ENCODE measurements around the gene HOXA5.

HOXA5 gene

DNA sequence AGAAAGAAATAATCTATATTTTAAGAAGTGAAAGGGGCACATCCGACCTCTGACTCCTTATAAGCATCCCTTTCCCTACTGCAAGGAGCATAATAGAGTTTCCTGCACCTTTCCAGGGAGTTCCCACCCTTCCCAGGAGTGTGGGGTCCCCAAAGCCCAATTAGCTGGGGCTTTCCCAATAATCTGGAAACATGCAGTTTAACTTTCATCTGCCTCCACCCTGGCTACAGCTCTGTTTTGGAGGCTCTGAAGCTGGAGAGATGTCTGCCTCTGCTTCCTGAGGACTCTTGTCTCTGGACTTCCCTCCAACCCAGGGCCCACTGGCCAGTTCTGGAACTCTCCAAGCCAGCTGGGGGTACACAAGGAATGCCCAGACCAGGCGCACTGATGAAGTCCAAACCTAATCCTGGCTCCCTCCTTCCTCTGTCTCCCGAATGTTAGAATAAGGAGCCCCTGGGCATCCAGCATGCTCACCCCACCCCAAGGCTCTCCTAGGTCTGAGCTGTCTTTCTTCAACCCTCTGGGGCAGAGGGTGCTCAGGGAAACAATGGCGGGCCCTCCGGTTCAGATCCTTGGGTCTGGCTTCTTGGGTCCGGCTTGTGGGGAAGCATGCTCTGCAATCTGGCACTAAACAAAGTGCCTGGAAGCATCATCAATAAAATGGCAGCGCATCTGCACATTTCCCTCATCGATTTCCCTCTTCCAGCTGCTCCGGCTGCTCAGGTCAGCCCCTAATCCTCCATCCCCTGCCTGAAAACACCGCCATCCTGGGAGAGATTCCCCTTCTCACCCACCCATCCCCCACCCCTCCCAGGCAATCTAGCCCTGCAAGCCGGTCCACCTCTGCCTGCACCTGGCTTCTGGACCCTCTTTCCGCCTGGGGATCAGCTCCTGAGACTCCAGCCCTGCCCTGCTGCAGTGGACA, 26.3 kb downstream of the HOXA5 start:
- no peak for DNase-seq (ENCODE audit: low read depth)

DNA sequence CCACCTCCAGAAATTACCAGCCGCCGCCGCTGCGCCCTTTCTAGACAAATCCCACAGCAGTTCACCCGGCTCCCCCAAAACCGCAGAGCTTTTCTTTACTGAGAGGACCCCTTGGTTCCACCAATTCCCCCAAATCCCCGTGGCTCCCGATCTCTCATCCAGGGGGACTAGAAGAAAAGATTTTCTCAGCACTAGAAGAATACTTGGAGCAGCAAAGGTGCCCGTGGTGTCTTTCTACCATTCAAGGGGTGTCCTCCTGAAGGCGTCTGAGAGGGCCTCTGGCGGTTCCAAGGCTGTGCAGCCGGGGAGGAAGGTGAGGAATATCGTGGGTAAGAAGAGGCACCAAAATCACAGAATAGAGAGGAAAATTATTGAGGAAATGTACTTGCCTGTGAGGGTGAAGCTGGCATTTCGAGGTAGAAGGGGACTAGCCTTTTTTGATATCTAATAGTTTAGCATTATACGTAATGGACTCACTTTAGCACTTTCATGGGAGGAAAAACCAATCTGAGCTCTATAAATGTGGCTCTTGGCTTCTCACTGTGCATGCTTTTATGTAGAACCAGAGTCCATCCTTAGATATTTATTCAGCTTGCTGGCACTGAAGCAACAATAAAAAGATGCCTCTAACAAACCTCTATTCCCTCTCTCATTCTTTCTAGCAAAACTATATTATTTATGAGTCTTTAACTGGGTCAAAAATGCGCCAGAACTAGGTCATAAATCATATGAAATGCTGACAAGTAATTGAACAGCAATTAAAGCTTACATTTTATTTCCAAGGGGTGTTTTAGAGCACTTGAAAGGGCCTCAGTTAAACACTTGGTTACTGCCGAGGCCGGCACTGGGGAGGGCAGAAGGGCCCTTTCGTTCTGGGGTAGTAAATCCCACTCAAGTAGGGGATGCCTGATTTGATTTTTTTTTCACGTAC, 27.2 kb downstream of the HOXA5 start:
- DNase-seq (ENCODE audit: low read depth), result no peak

- DNase-seq (ENCODE audit: low read depth), result no peak
Observed at GRCh38 chr7:27115221-27116026, 28.1 kb downstream of the HOXA5 start.

DNA sequence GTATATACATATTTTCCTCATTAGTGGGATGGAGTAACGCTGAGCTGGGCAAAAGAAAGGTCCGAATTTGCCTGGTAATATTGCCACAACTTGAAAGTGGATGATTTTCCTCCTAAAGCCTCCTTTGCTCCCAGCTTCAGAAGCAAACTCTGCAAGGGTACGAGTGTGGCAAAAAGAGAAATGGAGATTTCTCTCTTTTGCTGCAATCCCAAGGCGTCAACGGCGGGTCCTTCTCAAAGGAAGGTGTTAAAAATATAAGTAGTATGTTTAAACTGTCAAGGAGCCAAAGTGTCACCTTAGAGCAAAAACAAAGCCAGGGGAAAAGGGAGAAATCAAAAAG, 28.6 kb downstream of the HOXA5 start:
- DNase-seq (ENCODE audit: low read depth), result no peak

GRCh38 chr7:27113991-27114769, 29.3 kb downstream of the HOXA5 start:
- no peak for DNase-seq (ENCODE audit: low read depth)

DNA sequence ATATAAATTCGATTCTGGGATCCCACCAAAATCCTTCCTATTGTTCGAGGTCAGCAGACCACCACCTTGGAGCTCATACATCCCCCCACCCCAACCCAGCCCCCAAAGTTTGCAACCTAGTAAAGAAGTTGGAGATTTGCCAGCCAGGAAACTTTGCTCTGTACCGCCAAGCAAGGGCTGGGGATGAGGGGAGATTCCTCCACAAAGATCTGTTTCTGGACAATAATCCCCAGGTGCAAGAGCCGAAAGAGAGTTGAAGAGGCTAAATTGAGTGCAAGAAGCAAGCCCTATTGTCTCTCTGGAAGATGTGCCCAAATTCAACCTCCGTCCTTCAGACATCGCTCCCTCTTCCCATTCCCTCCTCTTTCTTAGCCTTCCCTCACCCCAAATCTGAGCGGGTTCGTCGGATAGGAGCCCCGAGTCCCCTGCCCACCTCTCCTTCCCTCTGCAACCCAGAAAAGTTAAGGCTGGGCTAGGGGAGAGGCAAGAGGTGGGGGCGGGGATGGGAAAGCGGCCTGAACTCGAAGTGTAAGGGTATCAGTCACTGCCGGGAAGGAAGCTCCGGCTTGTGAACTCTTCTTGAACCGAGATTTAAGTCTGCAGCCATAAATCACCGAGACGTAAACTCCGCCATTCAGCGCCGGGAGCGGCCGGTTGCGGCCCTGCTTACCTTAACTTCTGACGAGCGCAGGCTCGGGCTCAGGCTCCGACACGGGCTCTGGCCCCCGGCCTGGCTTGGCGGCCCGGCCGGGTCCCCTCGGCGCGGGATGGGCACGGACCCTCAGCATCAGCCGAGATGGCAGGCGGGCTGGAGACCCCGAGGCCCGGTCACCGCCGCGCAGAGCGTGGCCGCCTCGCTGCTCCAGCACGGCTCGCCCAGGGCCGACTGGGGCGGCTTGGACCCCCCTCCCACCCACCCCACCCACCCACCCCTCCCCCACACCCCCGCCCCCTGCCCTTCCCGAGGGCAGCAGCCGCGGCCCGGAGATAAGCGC, 30.2 kb downstream of the HOXA5 start:
- no peak for DNase-seq (ENCODE audit: low read depth)

- DNase-seq (ENCODE audit: low read depth), result no peak
Observed at GRCh38 chr7:27112361-27112760, 31.1 kb downstream of the HOXA5 start.

DNA sequence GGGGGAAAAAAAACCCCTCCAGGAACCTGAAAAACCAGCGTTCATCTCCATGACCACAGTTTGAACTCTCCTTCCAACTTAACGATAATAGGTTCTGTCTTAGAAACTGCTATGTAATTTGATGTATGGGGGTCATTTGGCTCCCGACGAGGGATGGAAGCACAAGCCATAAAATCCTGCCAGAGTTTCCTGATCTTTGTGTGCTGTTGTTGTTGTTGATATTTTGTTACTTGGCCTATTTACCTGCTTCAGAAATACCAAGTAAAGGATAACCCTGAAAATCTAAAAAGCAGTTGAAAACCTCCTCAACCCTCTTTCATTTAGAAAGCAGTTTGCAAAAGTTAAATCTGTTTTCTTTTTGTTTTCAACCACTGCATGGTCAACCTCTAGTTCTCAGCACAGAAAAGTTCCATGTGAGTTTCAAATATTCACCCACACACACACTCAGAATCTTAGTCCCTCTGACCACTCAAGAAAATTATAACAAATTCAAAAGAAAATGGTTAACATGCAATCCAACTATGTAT, 31.7 kb downstream of the HOXA5 start:
- no peak for DNase-seq (ENCODE audit: low read depth)

DNA sequence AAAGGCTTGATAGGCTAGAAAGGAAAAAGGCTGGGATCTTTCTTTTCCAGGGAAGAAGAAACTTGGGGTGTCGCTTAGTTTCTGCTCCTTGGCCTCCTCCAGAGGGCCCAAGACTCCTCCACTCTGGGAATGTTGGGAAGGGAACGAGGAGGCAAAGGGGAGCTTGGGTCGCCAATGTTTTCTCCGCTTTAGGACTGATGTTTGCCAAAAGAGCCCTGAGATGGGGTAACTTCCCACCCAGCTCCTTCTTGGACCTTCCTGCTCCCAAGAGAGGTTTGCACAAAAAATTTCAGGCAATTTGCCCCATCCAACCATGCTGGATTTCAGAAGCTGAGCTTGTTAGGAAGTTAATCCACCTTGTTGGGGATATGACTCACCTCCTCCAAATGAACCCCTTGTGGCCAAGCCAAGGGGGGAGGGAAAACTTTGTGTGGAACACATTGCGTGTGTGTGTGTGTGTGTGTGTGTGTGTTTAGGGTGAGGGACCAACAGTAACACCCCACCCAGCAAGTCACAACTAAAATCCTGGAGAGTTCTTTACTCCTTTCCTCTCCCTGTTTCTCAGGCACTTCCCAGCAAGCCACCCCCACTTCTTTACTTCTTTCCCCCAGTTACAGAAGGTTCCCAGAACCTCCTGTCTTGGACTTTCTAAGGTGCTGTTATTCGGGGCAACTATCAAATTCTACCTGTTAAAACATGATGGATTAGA, 32.3 kb downstream of the HOXA5 start:
- no peak for DNase-seq (ENCODE audit: low read depth)

DNA sequence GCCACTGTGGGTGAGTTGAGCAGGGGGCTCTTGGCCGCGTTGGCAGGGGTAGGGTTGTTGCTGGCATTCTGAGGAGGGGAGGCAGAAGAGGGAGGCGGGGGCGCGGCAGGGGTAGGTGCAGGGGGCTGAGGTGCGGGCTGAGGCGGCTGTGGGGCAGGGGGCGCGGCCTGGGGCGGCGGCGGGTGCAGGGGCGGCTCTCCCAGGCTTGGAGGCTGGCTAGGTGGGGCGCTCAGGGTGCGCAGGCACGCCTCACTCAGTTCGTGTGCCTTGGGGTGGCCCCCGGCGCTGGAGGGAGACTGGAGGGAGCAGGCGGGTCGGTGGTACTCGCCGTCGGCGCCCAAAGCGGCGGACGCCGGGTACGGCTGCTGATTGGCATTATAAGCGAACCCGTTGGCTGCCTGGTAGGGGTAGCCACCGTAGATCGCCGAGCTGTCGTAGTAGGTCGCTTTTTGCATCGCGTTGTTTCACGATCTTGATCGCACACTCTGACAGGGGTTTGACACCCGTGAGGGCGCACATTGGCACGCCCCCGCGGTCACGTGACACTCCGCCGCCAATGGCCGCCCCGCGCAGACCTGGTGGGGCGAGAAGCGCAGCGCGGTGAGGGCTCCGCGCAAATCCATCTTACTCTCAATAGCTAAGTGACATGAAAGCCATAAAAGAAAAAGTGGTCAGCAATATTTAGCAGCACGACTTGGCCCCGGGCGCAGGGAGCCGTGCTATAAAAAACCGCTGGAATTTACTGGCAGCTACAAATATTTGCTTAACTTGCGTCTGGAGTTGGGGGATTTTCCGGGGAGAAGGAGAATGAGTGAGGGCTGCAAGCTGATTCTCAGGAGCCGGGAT, 33.1 kb downstream of the HOXA5 start:
- no peak for DNase-seq (ENCODE audit: low read depth)

DNA sequence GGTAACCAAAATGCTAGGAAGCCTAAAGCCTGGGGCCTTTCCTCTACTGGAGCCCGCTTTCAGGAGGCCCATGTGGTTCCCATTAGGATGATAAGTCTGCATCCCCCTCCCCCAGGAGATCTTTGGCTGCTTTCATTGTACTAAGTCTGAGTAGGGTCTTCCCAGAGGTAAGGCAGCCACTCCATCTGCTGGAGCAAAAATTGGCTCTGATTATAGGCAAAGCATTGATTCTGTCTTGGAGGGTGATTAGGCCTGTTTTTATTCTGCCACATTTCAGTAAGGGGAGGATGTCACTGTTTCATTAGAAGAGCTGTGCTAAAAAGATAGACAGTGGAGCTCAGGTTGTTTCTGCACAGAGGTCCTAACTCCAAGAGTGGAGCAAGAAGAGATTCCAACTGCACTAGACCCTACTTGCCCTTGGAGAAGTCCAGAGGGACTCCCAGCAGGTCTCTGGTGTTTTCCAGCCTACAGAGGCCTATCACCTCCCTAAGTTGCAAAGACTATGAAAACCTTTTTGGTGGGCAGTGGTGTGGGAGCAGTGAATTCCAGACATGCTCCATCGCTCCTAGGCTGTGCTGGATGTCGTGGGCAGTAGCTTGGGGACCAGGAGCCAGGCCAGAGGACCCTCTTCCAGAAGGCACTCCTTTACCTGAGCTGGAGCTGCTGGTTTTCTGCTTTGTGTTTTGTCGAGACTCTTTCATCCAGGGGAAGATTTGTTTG, 33.9 kb downstream of the HOXA5 start:
- no peak for DNase-seq (ENCODE audit: low read depth)

DNA sequence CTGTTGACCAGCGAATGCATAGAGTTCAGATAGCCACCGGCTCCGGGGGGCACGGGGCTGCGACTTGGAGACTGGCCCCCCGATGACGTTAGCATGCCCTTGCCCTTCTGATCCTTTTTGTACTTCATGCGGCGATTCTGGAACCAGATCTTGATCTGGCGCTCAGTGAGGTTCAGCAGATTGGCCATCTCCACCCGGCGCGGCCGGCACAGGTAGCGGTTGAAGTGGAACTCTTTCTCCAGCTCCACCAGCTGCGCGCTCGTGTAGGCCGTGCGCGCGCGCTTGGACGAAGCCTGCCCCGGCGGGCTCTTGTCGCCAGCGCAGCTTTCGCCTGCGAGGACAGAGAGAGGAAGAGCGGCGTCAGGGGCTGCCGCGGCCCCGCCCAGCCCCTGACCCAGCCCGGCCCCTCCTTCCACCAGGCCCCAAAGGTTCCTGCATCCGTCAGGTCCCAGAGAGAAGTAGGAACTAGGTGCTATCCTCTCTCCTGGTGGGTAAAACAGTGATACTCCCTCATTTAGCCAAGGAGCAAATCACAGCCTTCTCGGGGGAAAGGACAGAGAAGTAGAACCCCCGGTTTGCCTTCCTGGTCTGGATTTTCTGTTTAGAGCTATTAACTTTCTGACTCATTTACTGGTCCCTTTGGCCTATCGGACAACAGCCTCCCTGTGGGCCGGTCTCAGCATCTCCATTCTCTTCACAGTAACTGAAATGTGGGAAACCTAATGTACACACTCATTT, 34.9 kb downstream of the HOXA5 start:
- no peak for DNase-seq (ENCODE audit: low read depth)

GRCh38 chr7:27107391-27108381, 35.8 kb downstream of the HOXA5 start:
- DNase-seq (ENCODE audit: low read depth), result no peak

GRCh38 chr7:27106901-27107240, 36.6 kb downstream of the HOXA5 start:
- no peak for DNase-seq (ENCODE audit: low read depth)

GRCh38 chr7:27106181-27106900, 37.1 kb downstream of the HOXA5 start:
- no peak for DNase-seq (ENCODE audit: low read depth)

All from fibroblast of gingiva (primary cell).